WTC11 (cell line): ENCODE measurements around the gene CD1B. TPM values are rescaled to one million over a fixed set of nuclear protein-coding genes. Genes with fewer than 3 reads are reported as not detected.

Source experiments
- ATAC-seq: fragments of 200-7000 bp; cut with Tn5 transposase; 2 replicates; pipeline ENCODE4 v1.10.0; 2021; ENCODE audit warnings: mild to moderate bottlenecking, moderate library complexity
- CTCF ChIA-PET: fragments of 300-600 bp; sonication (Branson Sonifier 250); formaldehyde crosslinking; loops from one replicate; lab custom pipeline; 2021; ENCODE audit warnings: antibody characterized with exemption; lab: Charles Lee
- POLR2A ChIA-PET: fragments of 350-600 bp; sonication (Branson Sonifier 250); formaldehyde crosslinking; loops from one replicate; lab custom pipeline; 2021; ENCODE audit warnings: antibody characterized with exemption; lab: Charles Lee
- DNase-seq: peaks from one replicate; pipeline ENCODE4 v3.0.0; 2021; ENCODE audit warnings: low spot score
- H3K27ac Mint-ChIP-seq: 2 replicates; pipeline ENCODE4 v1.8.0; 2021; ENCODE audit warnings: mixed read lengths
- H3K27me3 Mint-ChIP-seq: 2 replicates; pipeline ENCODE4 v1.8.0; 2021; ENCODE audit warnings: low read depth, mild to moderate bottlenecking, moderate library complexity, mixed read lengths
- H3K36me3 Mint-ChIP-seq: 2 replicates; pipeline ENCODE4 v1.8.0; 2021; ENCODE audit warnings: mixed read lengths
- H3K4me1 Mint-ChIP-seq: 2 replicates; pipeline ENCODE4 v1.8.0; 2022; ENCODE audit warnings: mixed read lengths
- H3K4me3 Mint-ChIP-seq: 2 replicates; pipeline ENCODE4 v1.8.0; 2021; ENCODE audit warnings: mild to moderate bottlenecking, moderate library complexity, mixed read lengths
- H3K9me3 Mint-ChIP-seq: 2 replicates; pipeline ENCODE4 v1.8.0; 2021; ENCODE audit warnings: mixed read lengths
- CREB1 ChIP-seq: sonication (generic); formaldehyde crosslinking; IDR thresholded peaks from 2 replicates; pipeline ENCODE4 v1.8.0; 2023; ENCODE audit warnings: mild to moderate bottlenecking, missing genetic modification reagents
- JAZF1 ChIP-seq: fragments of 250-450 bp; sonication (Bioruptor Pico); IDR thresholded peaks from 2 replicates; pipeline ENCODE4 v1.9.0; 2021; ENCODE audit warnings: moderate library complexity, mild to moderate bottlenecking, inconsistent platforms
- PRRX2 ChIP-seq: fragments of 250-450 bp; sonication (Bioruptor Pico); IDR thresholded peaks from 2 replicates; pipeline ENCODE4 v1.8.0; 2021; ENCODE audit warnings: mild to moderate bottlenecking
- RELA ChIP-seq: sonication (generic); formaldehyde crosslinking; IDR thresholded peaks from 2 replicates; pipeline ENCODE4 v1.8.1; 2022; ENCODE audit warnings: missing genetic modification reagents, mild to moderate bottlenecking, borderline replicate concordance
- TCF7 ChIP-seq: sonication (generic); formaldehyde crosslinking; IDR thresholded peaks from 2 replicates; pipeline ENCODE4 v1.8.0; 2022; ENCODE audit warnings: mild to moderate bottlenecking, low read depth, missing genetic modification reagents, moderate library complexity
- ZNF138 ChIP-seq: sonication (generic); formaldehyde crosslinking; conservative IDR thresholded peaks from 2 replicates; pipeline ENCODE4 v1.8.1; 2022; ENCODE audit warnings: mild to moderate bottlenecking, moderate library complexity, missing genetic modification reagents
- total RNA-seq: library from RNA; stranded (reverse); gene quantifications from 3 replicates; pipeline ENCODE4 v1.2.3, GENCODE V29; 2021
- TF ChIP-seq, protein P1 (sequence below): fragments of 250-450 bp; sonication (Bioruptor Pico); IDR thresholded peaks from 2 replicates; pipeline ENCODE4 v1.9.0; 2021; ENCODE audit warnings: mild to moderate bottlenecking, borderline replicate concordance
- TF ChIP-seq, protein P2 (sequence below): sonication (generic); formaldehyde crosslinking; IDR thresholded peaks from 2 replicates; pipeline ENCODE4 v1.8.1; 2023; ENCODE audit warnings: mild to moderate bottlenecking, missing genetic modification reagents
- TF ChIP-seq, protein P3 (sequence below): sonication (generic); formaldehyde crosslinking; IDR thresholded peaks from 2 replicates; pipeline ENCODE4 v1.8.0; 2023; ENCODE audit warnings: missing genetic modification reagents
- TF ChIP-seq, protein P4 (sequence below): sonication (generic); formaldehyde crosslinking; IDR thresholded peaks from 2 replicates; pipeline ENCODE4 v1.8.1; 2023; ENCODE audit warnings: mild to moderate bottlenecking, missing genetic modification reagents, moderate library complexity
- TF ChIP-seq, protein P5 (sequence below): sonication (generic); formaldehyde crosslinking; conservative IDR thresholded peaks from 2 replicates; pipeline ENCODE4 v1.8.1; 2022; ENCODE audit warnings: mild to moderate bottlenecking, missing genetic modification reagents
- TF ChIP-seq, protein P6 (sequence below): sonication (generic); formaldehyde crosslinking; IDR thresholded peaks from 2 replicates; pipeline ENCODE4 v1.8.0; 2023; ENCODE audit warnings: missing genetic modification reagents, mild to moderate bottlenecking, borderline replicate concordance

CD1B gene
- total RNA-seq, 1 experiment from 2014 or later: not detected

DNA sequence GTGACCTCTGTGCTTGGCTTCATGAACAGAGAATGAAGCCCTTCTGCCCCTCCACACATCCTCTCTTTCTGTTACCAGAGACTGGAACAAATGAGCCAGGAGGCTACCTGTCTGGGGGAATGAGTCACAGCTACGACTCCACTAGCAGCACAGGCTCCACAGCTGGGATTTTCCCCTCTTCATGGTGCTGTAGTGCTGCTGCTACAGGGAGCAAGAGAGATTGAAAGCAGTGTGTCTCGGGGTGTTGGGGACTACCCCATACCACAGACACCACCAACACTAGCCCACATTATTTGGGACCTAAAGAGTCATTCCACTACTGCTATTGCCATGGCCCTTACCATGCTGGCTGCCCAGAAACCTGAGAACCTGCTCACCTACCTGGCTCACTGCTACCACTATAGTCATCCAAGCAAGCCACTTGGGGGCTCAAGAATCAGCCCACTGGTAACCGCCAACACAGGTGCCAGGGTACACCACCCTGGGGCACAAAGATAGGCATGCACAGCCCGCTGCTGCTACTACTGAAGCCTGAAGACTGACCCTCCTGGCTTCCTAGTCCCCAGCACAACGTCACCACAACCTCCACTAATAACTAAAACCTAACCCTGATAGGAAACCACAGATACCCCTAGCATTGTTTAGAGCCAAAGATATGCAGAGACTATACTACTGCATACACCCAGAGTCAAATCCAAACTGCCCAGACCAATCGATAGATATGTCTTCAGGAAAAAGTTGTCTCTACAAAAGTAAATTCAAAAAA lies 40.0 kb upstream of the CD1B start:
- ATAC-seq: no peak
- CTCF ChIA-PET: no interaction called here

DNA sequence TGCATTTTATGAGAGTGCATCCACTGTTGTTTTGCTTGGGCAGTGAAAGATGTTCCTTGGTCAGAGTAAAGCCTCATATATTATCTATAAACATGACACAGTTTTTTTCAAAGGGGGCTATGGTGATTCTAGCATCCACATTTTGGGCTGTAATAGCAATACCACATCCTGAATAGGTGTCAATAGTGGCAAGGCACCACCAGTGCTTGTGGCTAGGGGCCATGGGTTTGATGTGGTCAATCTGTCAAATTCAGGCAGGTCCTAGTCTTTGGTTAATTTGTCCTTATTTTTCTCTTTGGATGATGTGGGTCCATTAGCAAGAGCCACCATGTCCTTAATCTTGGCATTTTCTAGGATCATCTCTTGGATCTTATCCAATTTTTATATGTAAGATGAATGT lies 35.5 kb upstream of the CD1B start:
- ATAC-seq (no peak), DNase-seq (no peak)
- Mint-ChIP-seq H3K27ac (no peak overlapping the region), H3K4me3 (no peak overlapping the region), H3K9me3 (peaks cover 16% of the 10 kb centered on the region), H3K4me1 (no peaks in the 10 kb centered on the region), H3K36me3 (no peaks in the 10 kb centered on the region), H3K27me3 (no peaks in the 10 kb centered on the region)
- TF ChIP-seq, protein P1, sequence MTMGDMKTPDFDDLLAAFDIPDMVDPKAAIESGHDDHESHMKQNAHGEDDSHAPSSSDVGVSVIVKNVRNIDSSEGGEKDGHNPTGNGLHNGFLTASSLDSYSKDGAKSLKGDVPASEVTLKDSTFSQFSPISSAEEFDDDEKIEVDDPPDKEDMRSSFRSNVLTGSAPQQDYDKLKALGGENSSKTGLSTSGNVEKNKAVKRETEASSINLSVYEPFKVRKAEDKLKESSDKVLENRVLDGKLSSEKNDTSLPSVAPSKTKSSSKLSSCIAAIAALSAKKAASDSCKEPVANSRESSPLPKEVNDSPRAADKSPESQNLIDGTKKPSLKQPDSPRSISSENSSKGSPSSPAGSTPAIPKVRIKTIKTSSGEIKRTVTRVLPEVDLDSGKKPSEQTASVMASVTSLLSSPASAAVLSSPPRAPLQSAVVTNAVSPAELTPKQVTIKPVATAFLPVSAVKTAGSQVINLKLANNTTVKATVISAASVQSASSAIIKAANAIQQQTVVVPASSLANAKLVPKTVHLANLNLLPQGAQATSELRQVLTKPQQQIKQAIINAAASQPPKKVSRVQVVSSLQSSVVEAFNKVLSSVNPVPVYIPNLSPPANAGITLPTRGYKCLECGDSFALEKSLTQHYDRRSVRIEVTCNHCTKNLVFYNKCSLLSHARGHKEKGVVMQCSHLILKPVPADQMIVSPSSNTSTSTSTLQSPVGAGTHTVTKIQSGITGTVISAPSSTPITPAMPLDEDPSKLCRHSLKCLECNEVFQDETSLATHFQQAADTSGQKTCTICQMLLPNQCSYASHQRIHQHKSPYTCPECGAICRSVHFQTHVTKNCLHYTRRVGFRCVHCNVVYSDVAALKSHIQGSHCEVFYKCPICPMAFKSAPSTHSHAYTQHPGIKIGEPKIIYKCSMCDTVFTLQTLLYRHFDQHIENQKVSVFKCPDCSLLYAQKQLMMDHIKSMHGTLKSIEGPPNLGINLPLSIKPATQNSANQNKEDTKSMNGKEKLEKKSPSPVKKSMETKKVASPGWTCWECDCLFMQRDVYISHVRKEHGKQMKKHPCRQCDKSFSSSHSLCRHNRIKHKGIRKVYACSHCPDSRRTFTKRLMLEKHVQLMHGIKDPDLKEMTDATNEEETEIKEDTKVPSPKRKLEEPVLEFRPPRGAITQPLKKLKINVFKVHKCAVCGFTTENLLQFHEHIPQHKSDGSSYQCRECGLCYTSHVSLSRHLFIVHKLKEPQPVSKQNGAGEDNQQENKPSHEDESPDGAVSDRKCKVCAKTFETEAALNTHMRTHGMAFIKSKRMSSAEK: no peak
- no peak for TF ChIP-seq CREB1 (CRISPR knock-in tag)
- TF ChIP-seq PRRX2 (CRISPR knock-in tag): no peak
- ChIA-PET CTCF (no interaction called here), POLR2A (no interaction called here)

More for the DNA sequence above, 40.0 kb upstream of the CD1B start:
- no peaks in the 10 kb centered on the region for H3K27me3 Mint-ChIP-seq
- peaks cover 21% of the 10 kb centered on the region for H3K9me3 Mint-ChIP-seq
- 0 out of 2 replicates have a peak, but pooled peaks cover 5% of the 10 kb centered on the region for H3K36me3 Mint-ChIP-seq
- POLR2A ChIA-PET: no interaction called here
- H3K27ac Mint-ChIP-seq: no peak overlapping the region
- no peak for DNase-seq
- TF ChIP-seq JAZF1 (CRISPR knock-in tag): no peak
- TF ChIP-seq, protein P2, sequence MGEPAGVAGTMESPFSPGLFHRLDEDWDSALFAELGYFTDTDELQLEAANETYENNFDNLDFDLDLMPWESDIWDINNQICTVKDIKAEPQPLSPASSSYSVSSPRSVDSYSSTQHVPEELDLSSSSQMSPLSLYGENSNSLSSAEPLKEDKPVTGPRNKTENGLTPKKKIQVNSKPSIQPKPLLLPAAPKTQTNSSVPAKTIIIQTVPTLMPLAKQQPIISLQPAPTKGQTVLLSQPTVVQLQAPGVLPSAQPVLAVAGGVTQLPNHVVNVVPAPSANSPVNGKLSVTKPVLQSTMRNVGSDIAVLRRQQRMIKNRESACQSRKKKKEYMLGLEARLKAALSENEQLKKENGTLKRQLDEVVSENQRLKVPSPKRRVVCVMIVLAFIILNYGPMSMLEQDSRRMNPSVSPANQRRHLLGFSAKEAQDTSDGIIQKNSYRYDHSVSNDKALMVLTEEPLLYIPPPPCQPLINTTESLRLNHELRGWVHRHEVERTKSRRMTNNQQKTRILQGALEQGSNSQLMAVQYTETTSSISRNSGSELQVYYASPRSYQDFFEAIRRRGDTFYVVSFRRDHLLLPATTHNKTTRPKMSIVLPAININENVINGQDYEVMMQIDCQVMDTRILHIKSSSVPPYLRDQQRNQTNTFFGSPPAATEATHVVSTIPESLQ: no peak
- TF ChIP-seq, protein P3, sequence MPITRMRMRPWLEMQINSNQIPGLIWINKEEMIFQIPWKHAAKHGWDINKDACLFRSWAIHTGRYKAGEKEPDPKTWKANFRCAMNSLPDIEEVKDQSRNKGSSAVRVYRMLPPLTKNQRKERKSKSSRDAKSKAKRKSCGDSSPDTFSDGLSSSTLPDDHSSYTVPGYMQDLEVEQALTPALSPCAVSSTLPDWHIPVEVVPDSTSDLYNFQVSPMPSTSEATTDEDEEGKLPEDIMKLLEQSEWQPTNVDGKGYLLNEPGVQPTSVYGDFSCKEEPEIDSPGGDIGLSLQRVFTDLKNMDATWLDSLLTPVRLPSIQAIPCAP (CRISPR knock-in tag): no peak
- H3K4me1 Mint-ChIP-seq: no peaks in the 10 kb centered on the region
- H3K4me3 Mint-ChIP-seq: no peak overlapping the region

DNA sequence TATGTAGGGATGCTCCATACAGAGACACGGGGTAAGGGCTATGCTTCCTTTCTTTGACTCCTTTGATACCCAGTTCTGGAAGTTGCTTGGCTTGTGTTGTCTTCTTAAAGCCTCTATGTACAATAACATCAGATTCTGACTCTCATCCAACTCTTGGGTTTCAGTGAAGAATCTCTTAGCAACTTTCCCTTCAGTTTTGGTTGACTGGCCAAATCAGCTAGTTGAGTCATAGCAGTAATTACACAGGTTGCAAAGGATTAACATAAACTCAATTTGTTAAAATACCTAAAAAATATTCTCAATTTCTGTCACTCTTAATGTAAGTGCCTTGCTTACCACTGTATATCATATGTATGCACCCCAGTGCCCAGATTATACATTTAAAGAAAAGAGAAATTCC lies 31.6 kb upstream of the CD1B start:
- Mint-ChIP-seq H3K27me3 (no peaks in the 10 kb centered on the region), H3K4me3 (no peak overlapping the region), H3K27ac (no peak overlapping the region), H3K9me3 (peaks cover 9% of the 10 kb centered on the region), H3K36me3 (no peaks in the 10 kb centered on the region), H3K4me1 (no peaks in the 10 kb centered on the region)
- CTCF ChIA-PET: no interaction called here
- DNase-seq (no peak), ATAC-seq (no peak)
- TF ChIP-seq, protein P4, sequence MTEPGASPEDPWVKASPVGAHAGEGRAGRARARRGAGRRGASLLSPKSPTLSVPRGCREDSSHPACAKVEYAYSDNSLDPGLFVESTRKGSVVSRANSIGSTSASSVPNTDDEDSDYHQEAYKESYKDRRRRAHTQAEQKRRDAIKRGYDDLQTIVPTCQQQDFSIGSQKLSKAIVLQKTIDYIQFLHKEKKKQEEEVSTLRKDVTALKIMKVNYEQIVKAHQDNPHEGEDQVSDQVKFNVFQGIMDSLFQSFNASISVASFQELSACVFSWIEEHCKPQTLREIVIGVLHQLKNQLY (CRISPR knock-in tag): no peak
- POLR2A ChIA-PET: no interaction called here

DNA sequence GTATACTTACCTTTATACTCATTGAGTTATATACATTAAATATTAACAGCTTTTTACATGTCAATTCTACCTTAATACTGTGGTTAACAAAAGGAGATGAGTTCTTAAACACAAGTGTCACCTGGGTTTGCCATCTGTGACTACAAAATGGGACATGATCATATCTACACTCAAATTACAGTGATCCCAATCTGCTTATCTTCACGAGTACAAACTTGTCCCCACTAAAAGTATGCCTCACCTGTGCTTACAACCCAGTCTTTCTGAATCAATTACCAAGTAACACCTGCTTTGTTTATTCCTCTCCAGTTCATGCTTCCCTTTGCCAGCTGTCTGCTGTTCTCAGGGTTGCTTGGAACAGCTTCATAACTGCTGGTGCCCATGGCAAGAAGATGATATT lies 31.2 kb upstream of the CD1B start:
- H3K36me3 Mint-ChIP-seq: no peaks in the 10 kb centered on the region
- H3K27me3 Mint-ChIP-seq: no peaks in the 10 kb centered on the region
- POLR2A ChIA-PET: no interaction called here
- peaks cover 9% of the 10 kb centered on the region for H3K9me3 Mint-ChIP-seq
- DNase-seq: no peak
- H3K4me1 Mint-ChIP-seq: peaks cover 2% of the 10 kb centered on the region
- no peak overlapping the region for H3K4me3 Mint-ChIP-seq
- CTCF ChIA-PET: no interaction called here
- ATAC-seq: no peak
- no peak for TF ChIP-seq RELA (CRISPR knock-in tag)
- TF ChIP-seq ZNF138 (CRISPR knock-in tag): no peak
- no peak for TF ChIP-seq PRRX2 (CRISPR knock-in tag)
- TF ChIP-seq, protein P5, sequence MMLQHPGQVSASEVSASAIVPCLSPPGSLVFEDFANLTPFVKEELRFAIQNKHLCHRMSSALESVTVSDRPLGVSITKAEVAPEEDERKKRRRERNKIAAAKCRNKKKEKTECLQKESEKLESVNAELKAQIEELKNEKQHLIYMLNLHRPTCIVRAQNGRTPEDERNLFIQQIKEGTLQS (CRISPR knock-in tag): no peak
- no peak for TF ChIP-seq TCF7
- TF ChIP-seq, protein P6, sequence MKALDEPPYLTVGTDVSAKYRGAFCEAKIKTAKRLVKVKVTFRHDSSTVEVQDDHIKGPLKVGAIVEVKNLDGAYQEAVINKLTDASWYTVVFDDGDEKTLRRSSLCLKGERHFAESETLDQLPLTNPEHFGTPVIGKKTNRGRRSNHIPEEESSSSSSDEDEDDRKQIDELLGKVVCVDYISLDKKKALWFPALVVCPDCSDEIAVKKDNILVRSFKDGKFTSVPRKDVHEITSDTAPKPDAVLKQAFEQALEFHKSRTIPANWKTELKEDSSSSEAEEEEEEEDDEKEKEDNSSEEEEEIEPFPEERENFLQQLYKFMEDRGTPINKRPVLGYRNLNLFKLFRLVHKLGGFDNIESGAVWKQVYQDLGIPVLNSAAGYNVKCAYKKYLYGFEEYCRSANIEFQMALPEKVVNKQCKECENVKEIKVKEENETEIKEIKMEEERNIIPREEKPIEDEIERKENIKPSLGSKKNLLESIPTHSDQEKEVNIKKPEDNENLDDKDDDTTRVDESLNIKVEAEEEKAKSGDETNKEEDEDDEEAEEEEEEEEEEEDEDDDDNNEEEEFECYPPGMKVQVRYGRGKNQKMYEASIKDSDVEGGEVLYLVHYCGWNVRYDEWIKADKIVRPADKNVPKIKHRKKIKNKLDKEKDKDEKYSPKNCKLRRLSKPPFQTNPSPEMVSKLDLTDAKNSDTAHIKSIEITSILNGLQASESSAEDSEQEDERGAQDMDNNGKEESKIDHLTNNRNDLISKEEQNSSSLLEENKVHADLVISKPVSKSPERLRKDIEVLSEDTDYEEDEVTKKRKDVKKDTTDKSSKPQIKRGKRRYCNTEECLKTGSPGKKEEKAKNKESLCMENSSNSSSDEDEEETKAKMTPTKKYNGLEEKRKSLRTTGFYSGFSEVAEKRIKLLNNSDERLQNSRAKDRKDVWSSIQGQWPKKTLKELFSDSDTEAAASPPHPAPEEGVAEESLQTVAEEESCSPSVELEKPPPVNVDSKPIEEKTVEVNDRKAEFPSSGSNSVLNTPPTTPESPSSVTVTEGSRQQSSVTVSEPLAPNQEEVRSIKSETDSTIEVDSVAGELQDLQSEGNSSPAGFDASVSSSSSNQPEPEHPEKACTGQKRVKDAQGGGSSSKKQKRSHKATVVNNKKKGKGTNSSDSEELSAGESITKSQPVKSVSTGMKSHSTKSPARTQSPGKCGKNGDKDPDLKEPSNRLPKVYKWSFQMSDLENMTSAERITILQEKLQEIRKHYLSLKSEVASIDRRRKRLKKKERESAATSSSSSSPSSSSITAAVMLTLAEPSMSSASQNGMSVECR (CRISPR knock-in tag): no peak
- TF ChIP-seq, protein P3 (CRISPR knock-in tag): no peak
- H3K27ac Mint-ChIP-seq: no peak overlapping the region
